ENCODE results near the gene UBAP2. TPM values are rescaled to one million over a fixed set of nuclear protein-coding genes. Genes with fewer than 3 reads are reported as not detected.
"Not testable (repeated sequence)": the region's sequence is repeated elsewhere in the genome, so short reads cannot be mapped to it uniquely, and the experiment has no call there.

Gene UBAP2
- polyA plus RNA-seq, 10 donors = 42.7 to 81.4 (median 62.7) TPM

GRCh38 chr9:33992632-33993031, 56.1 kb downstream of the UBAP2 start:
- peak in 2 of 3 donors; percentile 9 to 22 for DNase-seq

GRCh38 chr9:33988219-33988890, 60.3 kb downstream of the UBAP2 start:
- DNase-seq = no peak

- DNase-seq = no peak
Measured at GRCh38 chr9:33976414-33976813, 72.3 kb downstream of the UBAP2 start.

GRCh38 chr9:33972698-33973097, 76.0 kb downstream of the UBAP2 start:
- DNase-seq = no peak

GRCh38 chr9:33964086-33964768, 84.5 kb downstream of the UBAP2 start:
- DNase-seq = no peak

GRCh38 chr9:33962468-33962867, 86.2 kb downstream of the UBAP2 start:
- not testable (repeated sequence) for DNase-seq

- no peak for DNase-seq
Measured at GRCh38 chr9:33959725-33960124, 89.0 kb downstream of the UBAP2 start.

- no peak for DNase-seq
Measured at GRCh38 chr9:33956544-33956943, 92.1 kb downstream of the UBAP2 start.

- DNase-seq = no peak
Measured at GRCh38 chr9:33952066-33952465, 96.6 kb downstream of the UBAP2 start.

GRCh38 chr9:33950371-33950770, 98.3 kb downstream of the UBAP2 start:
- no peak for DNase-seq

GRCh38 chr9:33946779-33947535, 101.7 kb downstream of the UBAP2 start:
- DNase-seq = peak in 1 of 3 donors; percentile 79

GRCh38 chr9:33943389-33943788, 105.3 kb downstream of the UBAP2 start:
- DNase-seq = no peak

GRCh38 chr9:33942471-33943083, 106.1 kb downstream of the UBAP2 start:
- DNase-seq = peak in 2 of 3 donors; percentile 23 to 71

- no peak for DNase-seq
Measured at GRCh38 chr9:33939924-33940874, 108.5 kb downstream of the UBAP2 start.

- DNase-seq = no peak
Measured at GRCh38 chr9:33934188-33934878, 114.4 kb downstream of the UBAP2 start.

GRCh38 chr9:33932078-33932807, 116.4 kb downstream of the UBAP2 start:
- no peak for DNase-seq

GRCh38 chr9:33931326-33931725, 117.4 kb downstream of the UBAP2 start:
- DNase-seq = no peak

GRCh38 chr9:33927694-33928093, 121.0 kb downstream of the UBAP2 start:
- no peak for DNase-seq

GRCh38 chr9:33926746-33927485, 121.8 kb downstream of the UBAP2 start:
- DNase-seq = no peak
